HL-60 (cell line): ENCODE measurements around the gene MAP7D3.

Experiments used
- GABPA ChIP-seq: IDR thresholded peaks from 2 replicates; pipeline ENCODE4 v1.6.1; 2012; ENCODE audit warnings: low read depth
- SPI1 ChIP-seq: IDR thresholded peaks from 2 replicates; pipeline ENCODE4 v1.6.1; 2012; ENCODE audit warnings: low read depth, mild to moderate bottlenecking, borderline replicate concordance
- TF ChIP-seq, protein P1 (sequence below): IDR thresholded peaks from one replicate; pipeline ENCODE4 v1.5.1; 2011; ENCODE audit warnings: low read length, control low read depth, inconsistent platforms; ENCODE audit not compliant: insufficient read depth
- TF ChIP-seq, protein P2 (sequence below): IDR thresholded peaks from 2 replicates; pipeline ENCODE4 v1.6.1; 2012; ENCODE audit warnings: low read depth; ENCODE audit not compliant: insufficient replicate concordance

DNA sequence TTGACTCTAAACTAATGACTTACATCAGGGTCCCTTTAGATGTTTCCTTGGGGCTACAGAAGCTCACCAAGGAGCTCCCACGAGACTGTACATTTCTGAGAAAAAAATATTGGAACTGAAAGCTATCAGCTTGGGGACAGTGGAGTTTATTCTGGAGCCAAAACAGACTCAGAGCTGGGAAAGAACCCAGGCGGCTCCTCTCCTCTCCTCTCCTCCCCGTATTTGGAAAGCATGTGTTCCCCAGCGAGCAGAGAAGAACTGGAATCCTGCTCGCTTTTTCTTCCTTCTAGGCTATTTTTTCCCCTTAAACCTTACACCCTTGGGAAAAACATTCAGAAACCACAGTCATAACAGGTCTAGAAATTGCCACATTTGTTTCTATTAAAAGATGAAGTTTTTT, 4.3 kb upstream of the MAP7D3 start:
- TF ChIP-seq, protein P1, sequence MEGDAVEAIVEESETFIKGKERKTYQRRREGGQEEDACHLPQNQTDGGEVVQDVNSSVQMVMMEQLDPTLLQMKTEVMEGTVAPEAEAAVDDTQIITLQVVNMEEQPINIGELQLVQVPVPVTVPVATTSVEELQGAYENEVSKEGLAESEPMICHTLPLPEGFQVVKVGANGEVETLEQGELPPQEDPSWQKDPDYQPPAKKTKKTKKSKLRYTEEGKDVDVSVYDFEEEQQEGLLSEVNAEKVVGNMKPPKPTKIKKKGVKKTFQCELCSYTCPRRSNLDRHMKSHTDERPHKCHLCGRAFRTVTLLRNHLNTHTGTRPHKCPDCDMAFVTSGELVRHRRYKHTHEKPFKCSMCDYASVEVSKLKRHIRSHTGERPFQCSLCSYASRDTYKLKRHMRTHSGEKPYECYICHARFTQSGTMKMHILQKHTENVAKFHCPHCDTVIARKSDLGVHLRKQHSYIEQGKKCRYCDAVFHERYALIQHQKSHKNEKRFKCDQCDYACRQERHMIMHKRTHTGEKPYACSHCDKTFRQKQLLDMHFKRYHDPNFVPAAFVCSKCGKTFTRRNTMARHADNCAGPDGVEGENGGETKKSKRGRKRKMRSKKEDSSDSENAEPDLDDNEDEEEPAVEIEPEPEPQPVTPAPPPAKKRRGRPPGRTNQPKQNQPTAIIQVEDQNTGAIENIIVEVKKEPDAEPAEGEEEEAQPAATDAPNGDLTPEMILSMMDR: no peak
- TF ChIP-seq, protein P2, sequence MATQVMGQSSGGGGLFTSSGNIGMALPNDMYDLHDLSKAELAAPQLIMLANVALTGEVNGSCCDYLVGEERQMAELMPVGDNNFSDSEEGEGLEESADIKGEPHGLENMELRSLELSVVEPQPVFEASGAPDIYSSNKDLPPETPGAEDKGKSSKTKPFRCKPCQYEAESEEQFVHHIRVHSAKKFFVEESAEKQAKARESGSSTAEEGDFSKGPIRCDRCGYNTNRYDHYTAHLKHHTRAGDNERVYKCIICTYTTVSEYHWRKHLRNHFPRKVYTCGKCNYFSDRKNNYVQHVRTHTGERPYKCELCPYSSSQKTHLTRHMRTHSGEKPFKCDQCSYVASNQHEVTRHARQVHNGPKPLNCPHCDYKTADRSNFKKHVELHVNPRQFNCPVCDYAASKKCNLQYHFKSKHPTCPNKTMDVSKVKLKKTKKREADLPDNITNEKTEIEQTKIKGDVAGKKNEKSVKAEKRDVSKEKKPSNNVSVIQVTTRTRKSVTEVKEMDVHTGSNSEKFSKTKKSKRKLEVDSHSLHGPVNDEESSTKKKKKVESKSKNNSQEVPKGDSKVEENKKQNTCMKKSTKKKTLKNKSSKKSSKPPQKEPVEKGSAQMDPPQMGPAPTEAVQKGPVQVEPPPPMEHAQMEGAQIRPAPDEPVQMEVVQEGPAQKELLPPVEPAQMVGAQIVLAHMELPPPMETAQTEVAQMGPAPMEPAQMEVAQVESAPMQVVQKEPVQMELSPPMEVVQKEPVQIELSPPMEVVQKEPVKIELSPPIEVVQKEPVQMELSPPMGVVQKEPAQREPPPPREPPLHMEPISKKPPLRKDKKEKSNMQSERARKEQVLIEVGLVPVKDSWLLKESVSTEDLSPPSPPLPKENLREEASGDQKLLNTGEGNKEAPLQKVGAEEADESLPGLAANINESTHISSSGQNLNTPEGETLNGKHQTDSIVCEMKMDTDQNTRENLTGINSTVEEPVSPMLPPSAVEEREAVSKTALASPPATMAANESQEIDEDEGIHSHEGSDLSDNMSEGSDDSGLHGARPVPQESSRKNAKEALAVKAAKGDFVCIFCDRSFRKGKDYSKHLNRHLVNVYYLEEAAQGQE: no peak
- TF ChIP-seq SPI1 (no peak), GABPA (no peak)
